ENCODE results near the gene SRMS.

SRMS gene

DNA sequence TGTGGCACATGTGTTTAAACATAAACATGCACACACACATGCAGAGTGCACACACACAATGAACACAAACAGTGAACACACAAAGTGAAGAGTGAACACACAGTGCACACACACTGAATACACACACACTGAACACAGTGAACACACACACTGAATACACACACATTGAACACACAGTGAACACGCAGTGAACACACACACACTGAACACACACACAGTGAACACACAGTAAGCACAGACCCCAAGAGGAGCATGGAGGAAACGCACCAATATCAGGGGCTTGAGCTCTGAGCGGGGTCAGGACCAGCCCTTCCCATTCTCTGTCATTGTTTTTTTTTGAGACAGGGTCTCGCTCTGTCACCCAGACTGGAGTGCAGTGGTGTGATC, 43.6 kb upstream of the SRMS start:
- FAIRE-seq (no peak), DNase-seq (ENCODE audit: insufficient read length, low spot score) (no peak)
- TF ChIP-seq, protein P1, sequence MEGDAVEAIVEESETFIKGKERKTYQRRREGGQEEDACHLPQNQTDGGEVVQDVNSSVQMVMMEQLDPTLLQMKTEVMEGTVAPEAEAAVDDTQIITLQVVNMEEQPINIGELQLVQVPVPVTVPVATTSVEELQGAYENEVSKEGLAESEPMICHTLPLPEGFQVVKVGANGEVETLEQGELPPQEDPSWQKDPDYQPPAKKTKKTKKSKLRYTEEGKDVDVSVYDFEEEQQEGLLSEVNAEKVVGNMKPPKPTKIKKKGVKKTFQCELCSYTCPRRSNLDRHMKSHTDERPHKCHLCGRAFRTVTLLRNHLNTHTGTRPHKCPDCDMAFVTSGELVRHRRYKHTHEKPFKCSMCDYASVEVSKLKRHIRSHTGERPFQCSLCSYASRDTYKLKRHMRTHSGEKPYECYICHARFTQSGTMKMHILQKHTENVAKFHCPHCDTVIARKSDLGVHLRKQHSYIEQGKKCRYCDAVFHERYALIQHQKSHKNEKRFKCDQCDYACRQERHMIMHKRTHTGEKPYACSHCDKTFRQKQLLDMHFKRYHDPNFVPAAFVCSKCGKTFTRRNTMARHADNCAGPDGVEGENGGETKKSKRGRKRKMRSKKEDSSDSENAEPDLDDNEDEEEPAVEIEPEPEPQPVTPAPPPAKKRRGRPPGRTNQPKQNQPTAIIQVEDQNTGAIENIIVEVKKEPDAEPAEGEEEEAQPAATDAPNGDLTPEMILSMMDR (IDR thresholded peaks at IDR 0.05; ENCODE audit: insufficient read depth, missing control alignments) = no peak

DNA sequence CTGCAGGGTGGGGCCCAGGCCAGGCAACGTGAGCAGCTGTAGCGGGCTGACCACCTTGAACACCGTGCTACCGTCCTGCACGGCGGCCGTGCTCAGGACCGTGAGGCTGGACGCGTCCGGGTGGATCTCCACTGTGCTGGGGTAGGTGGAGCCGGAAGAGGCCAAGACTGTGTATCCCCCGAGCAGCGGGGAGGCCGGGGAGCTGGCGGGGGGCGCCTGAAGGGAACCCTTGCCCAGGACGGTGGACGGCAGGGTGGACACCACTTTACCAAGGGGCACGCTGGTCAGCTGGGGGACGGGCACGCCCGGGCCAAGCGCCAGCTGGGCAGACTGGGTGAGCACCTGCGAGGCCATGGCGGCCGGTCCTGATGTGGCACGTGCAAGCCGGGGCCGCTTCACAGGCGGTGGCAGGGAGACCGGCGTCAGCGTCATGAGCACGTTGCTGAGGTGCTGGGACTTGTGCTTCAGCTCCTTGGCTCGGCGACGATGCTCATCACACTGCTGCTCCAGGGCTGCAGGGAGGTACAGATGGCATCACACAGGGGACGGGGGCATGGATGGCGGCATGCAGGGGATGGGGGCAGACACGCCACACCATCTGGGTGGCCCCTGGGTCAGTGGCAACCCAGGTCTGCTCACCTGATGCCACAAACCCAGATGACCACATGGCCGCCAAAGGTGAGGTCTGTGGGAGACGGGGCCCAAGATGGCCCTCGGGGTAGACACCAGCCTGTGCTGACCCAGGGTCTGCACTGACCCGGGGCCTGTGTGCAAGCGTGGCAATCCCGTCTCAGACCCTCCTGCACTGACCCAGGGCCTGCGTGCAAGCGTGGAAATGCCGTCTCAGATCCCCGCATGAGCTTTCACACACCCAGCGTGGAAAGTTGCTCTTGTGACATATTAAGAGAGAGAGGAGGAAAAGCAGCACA, 42.9 kb upstream of the SRMS start:
- no peak for DNase-seq (ENCODE audit: insufficient read length, low spot score)
- no peak for FAIRE-seq
- TF ChIP-seq, protein P1 (IDR thresholded peaks at IDR 0.05; ENCODE audit: insufficient read depth, missing control alignments) = no peak

DNA sequence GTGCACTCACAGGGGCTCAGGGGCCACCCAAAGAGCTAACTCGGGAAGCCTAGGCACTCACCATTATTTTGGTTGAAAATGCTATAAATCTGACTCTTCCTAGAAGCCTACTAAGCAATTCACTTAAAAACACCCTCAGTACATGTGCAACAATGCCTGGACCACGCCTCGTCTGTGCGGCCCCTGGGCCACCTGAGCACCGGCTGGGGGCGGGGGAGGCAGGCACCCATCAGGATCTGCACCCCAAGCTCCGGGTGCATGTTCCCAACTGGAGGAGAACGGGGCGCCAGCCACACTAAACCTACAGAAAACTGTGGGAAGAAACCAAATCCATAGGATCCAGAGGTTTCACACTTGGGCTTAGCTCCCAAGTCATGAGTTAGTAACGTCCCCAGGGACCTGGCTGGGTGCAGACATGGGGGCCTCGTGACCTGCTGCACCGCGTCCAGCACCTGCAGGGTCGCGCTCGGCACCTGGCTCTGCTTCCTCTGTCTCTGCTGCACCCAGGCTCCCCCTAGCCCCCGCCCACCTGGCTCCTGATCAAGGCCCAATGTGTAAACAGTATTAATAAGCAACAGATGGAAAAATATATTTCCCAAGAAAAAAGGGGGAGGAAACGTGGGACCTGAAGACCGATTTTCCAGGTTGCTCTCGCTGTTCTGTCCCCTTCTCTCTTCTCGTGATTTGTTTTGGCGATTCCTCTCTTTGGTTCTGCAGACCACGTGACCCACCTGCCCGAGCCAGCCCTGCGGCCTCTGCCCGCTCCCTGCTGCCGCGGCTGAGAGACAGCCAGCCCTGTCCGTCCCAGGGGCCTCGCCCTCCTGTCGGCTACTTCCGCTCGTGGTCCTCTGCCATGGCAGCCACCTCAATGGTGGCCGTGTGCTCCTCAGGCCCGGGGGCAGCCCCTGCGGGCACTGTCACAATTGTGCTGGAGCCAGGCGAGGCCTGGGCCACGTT, 42.0 kb upstream of the SRMS start:
- FAIRE-seq = no peak
- TF ChIP-seq, protein P1 (IDR thresholded peaks at IDR 0.05; ENCODE audit: insufficient read depth, missing control alignments) = no peak
- no peak for DNase-seq (ENCODE audit: insufficient read length, low spot score)

DNA sequence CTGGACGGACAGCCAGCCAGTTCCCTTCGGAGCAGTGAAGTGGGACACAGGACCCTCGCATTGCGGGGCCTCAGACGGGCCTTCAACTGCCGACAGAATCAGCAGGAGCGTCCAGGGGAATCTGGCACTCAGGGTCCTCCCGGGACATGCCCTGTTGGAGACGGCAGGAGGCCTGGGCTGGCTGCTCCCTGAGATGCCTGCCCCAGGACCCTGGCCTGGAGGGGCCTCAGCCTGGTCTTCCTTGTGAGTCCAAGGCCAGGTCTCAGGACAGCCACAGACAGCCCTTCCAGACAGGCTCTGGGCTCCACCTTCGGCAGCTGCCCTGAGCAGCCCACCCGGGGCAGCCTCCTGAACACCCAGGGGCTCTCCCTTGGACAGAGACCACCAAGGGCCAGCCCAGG, 41.1 kb upstream of the SRMS start:
- no peak for FAIRE-seq
- no peak for DNase-seq (ENCODE audit: insufficient read length, low spot score)
- TF ChIP-seq, protein P1 (IDR thresholded peaks at IDR 0.05; ENCODE audit: insufficient read depth, missing control alignments) = no peak

DNA sequence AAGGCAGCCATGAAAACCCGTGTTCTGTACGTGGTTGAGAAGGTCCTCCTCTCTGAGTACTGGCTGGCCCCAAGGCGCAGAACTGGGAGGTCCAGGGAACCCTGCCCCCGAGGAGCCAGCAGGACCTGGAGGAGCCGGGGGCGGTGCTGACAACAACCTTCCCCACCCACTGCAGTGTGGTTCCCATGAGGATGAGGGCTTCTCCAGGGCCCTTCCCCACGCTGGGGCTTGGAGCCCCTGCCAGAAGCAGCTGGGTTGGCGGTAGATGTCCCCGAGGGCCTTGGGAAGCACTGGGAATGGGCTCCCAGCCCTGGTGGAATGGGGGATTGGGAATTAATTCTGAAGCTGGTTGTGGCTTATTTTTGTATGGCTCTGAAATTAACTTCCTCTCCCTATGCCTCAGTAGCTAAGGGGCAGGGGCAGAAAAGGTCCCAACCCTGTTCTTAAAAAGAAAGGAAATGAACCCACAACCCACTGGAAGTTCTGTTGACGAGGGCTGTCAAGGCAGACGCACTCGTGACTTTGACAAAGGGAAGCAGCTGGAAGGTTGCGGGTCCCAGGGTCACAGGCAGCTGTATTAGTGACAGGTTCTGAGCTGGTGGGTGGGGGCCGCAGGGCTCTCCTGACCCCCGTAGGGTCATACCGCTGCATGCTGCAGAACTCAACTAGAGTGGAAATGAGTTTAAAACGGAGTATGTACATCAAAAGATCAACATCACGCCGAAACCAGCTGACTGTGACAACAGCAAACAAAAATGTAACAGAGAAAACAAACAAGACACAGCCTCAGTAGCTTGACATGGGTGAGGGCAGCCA, 40.4 kb upstream of the SRMS start:
- TF ChIP-seq, protein P1 (IDR thresholded peaks at IDR 0.05; ENCODE audit: insufficient read depth, missing control alignments) = no peak
- FAIRE-seq = no peak
- no peak for DNase-seq (ENCODE audit: insufficient read length, low spot score)

DNA sequence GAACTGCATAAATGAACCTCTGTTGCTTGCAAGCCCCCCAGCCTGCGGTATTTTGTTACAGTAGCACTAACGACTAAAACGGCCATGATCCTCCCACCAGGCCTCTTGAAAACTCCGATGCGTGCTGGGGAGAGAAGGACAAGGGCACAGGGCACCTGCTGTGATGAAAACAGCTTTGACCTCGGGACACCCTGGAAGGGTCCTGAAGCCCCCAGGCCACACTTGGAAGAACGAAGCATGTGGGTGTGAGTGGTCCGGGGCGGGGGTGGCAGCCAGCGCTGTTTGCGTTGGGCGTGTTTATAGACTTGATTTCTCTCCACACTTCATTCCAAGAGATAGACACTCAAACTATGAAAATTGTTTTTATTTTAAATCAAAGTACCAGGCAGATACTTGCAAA, 39.7 kb upstream of the SRMS start:
- TF ChIP-seq, protein P1 (IDR thresholded peaks at IDR 0.05; ENCODE audit: insufficient read depth, missing control alignments) = no peak
- FAIRE-seq = no peak
- no peak for DNase-seq (ENCODE audit: insufficient read length, low spot score)

All from D721Med (cell line).